ENCODE data around the gene LCE5A. TPM values are rescaled to one million over a fixed set of nuclear protein-coding genes. Genes with fewer than 3 reads are reported as not detected.

Gene LCE5A
- total RNA-seq (2022; extraction: Qiagen RNA extraction) = not detected in 5 replicates

GRCh38 chr1:152510503-152510902, at the start of gene LCE5A:
TSS of gene LCE5A (plus strand) at chr1:152510803. CDS start at chr1:152511535, 732 bp downstream.

Other genes with a start within 250 kb of the LCE5A start
- gene FLG, start 185.6 kb upstream of the LCE5A start, total RNA-seq (2022; extraction: Qiagen RNA extraction) = 0.01 TPM in 3 of 5 replicates, not detected in the others
- gene FLG2, start 150.8 kb upstream of the LCE5A start, total RNA-seq (2022; extraction: Qiagen RNA extraction) = not detected in 5 replicates
- not detected in 5 replicates for gene CRNN, start 96.5 kb upstream of the LCE5A start, total RNA-seq (2022; extraction: Qiagen RNA extraction)
- 0.27 to 0.84 TPM (median 0.45 TPM) in 5 replicates for gene CRCT1, start 3.7 kb downstream of the LCE5A start, total RNA-seq (2022; extraction: Qiagen RNA extraction)
- gene LCE3E, start 56.0 kb downstream of the LCE5A start, total RNA-seq (2022; extraction: Qiagen RNA extraction) = 0.12 to 0.24 TPM (median 0.20 TPM) in 4 of 5 replicates, not detected in the other
- 2.8 to 4.4 TPM (median 3.1 TPM) in 5 replicates for gene LCE3D, start 69.7 kb downstream of the LCE5A start, total RNA-seq (2022; extraction: Qiagen RNA extraction)
- not detected in 5 replicates for gene LCE3C, start 89.4 kb downstream of the LCE5A start, total RNA-seq (2022; extraction: Qiagen RNA extraction)
- not detected in 5 replicates for gene LCE3B, start 103.0 kb downstream of the LCE5A start, total RNA-seq (2022; extraction: Qiagen RNA extraction)
- gene LCE3A, start 112.3 kb downstream of the LCE5A start, total RNA-seq (2022; extraction: Qiagen RNA extraction) = not detected in 5 replicates
- not detected in 5 replicates for gene LCE2D, start 152.6 kb downstream of the LCE5A start, total RNA-seq (2022; extraction: Qiagen RNA extraction)
- gene LCE2C, start 164.5 kb downstream of the LCE5A start, total RNA-seq (2022; extraction: Qiagen RNA extraction) = not detected in 5 replicates
- gene LCE2B, start 175.3 kb downstream of the LCE5A start, total RNA-seq (2022; extraction: Qiagen RNA extraction) = not detected in 5 replicates
- not detected in 5 replicates for gene LCE2A, start 187.5 kb downstream of the LCE5A start, total RNA-seq (2022; extraction: Qiagen RNA extraction)
- not detected in 5 replicates for gene LCE4A, start 197.4 kb downstream of the LCE5A start, total RNA-seq (2022; extraction: Qiagen RNA extraction)
- gene KPRP, start 247.2 kb downstream of the LCE5A start, total RNA-seq (2022; extraction: Qiagen RNA extraction) = not detected in 5 replicates